ENCODE data around the gene ADARB2.
A peak's percentile ranks its signal among the peaks of the same experiment; 100 is the strongest.
"Not testable (repeated sequence)": the region's sequence is repeated elsewhere in the genome, so short reads cannot be mapped to it uniquely, and the experiment has no call there.

ADARB2 gene

GRCh38 chr10:1473874-1474273 lies 263.5 kb downstream of the ADARB2 start:
- TF ChIP-seq ZNF274 (IDR thresholded peaks at IDR 0.05; ENCODE audit: low read depth, low read length) = no peak
- no peak overlapping the region for H3K4me3 ChIP-seq (ENCODE audit: low read length)

- H3K4me3 ChIP-seq (ENCODE audit: low read length) = no peak overlapping the region
- no peak for TF ChIP-seq ZNF274 (IDR thresholded peaks at IDR 0.05; ENCODE audit: low read depth, low read length)
Measured at GRCh38 chr10:1472178-1472958, 265.0 kb downstream of the ADARB2 start.

- no peak for TF ChIP-seq ZNF274 (IDR thresholded peaks at IDR 0.05; ENCODE audit: low read depth, low read length)
- no peak overlapping the region for H3K4me3 ChIP-seq (ENCODE audit: low read length)
Measured at GRCh38 chr10:1468811-1469210, 268.5 kb downstream of the ADARB2 start.

GRCh38 chr10:1467334-1468076 lies 269.8 kb downstream of the ADARB2 start:
- no peak overlapping the region for H3K4me3 ChIP-seq (ENCODE audit: low read length)
- TF ChIP-seq ZNF274 (IDR thresholded peaks at IDR 0.05; ENCODE audit: low read depth, low read length) = no peak

- no peak overlapping the region; the same call in 1 of the 2 replicates for H3K4me3 ChIP-seq (ENCODE audit: low read length)
- no peak for TF ChIP-seq ZNF274 (IDR thresholded peaks at IDR 0.05; ENCODE audit: low read depth, low read length)
Measured at GRCh38 chr10:1465993-1466764, 271.1 kb downstream of the ADARB2 start.

- peak overlapping the region; percentile 6; the same call in 1 of the 2 replicates for H3K4me3 ChIP-seq (ENCODE audit: low read length)
- no peak for TF ChIP-seq ZNF274 (IDR thresholded peaks at IDR 0.05; ENCODE audit: low read depth, low read length)
Measured at GRCh38 chr10:1465418-1465911, 271.9 kb downstream of the ADARB2 start.

GRCh38 chr10:1464881-1465417 lies 272.4 kb downstream of the ADARB2 start:
- peak overlapping the region; percentile 6; the same call in 1 of the 2 replicates for H3K4me3 ChIP-seq (ENCODE audit: low read length)
- TF ChIP-seq ZNF274 (IDR thresholded peaks at IDR 0.05; ENCODE audit: low read depth, low read length) = no peak

GRCh38 chr10:1463971-1464370 lies 273.4 kb downstream of the ADARB2 start:
- not testable (repeated sequence) for H3K4me3 ChIP-seq (ENCODE audit: low read length)

- TF ChIP-seq ZNF274 (IDR thresholded peaks at IDR 0.05; ENCODE audit: low read depth, low read length) = no peak
- H3K4me3 ChIP-seq (ENCODE audit: low read length) = no peak overlapping the region
Measured at GRCh38 chr10:1462994-1463633, 274.2 kb downstream of the ADARB2 start.

- no peak for TF ChIP-seq ZNF274 (IDR thresholded peaks at IDR 0.05; ENCODE audit: low read depth, low read length)
Measured at GRCh38 chr10:1462521-1462920, 274.8 kb downstream of the ADARB2 start.

GRCh38 chr10:1462032-1462431 lies 275.3 kb downstream of the ADARB2 start:
- no peak overlapping the region for H3K4me3 ChIP-seq (ENCODE audit: low read length)
- TF ChIP-seq ZNF274 (IDR thresholded peaks at IDR 0.05; ENCODE audit: low read depth, low read length) = no peak

More at GRCh38 chr10:1462521-1462920, 274.8 kb downstream of the ADARB2 start:
- H3K4me3 ChIP-seq (ENCODE audit: low read length) = no peak overlapping the region

- H3K4me3 ChIP-seq (ENCODE audit: low read length) = no peak overlapping the region
- TF ChIP-seq ZNF274 (IDR thresholded peaks at IDR 0.05; ENCODE audit: low read depth, low read length) = no peak
Measured at GRCh38 chr10:1461016-1461415, 276.3 kb downstream of the ADARB2 start.

GRCh38 chr10:1459664-1460063 lies 277.7 kb downstream of the ADARB2 start:
- not testable (repeated sequence) for H3K4me3 ChIP-seq (ENCODE audit: low read length)

GRCh38 chr10:1454951-1455350 lies 282.4 kb downstream of the ADARB2 start:
- no peak for TF ChIP-seq ZNF274 (IDR thresholded peaks at IDR 0.05; ENCODE audit: low read depth, low read length)
- peak overlapping the region; percentile 19; the same call in 1 of the 2 replicates for H3K4me3 ChIP-seq (ENCODE audit: low read length)
